Right lung (tissue), 5 donors: Measurements from ENCODE around the gene ATP13A1. TPM values are rescaled to one million over a fixed set of nuclear protein-coding genes. Genes with fewer than 3 reads are reported as not detected.

ENCODE experiments used
- DNase-seq, 2 donors: peaks; one replicate each; pipeline ENCODE4 v3.0.0-alpha.2; 2013
- polyA plus RNA-seq, 5 donors: library from polyadenylated mRNA; unstranded; fragments of 120-200 nt; gene quantifications; one replicate each; pipeline versions ENCODE4 v1.2.1 to v1.2.3, GENCODE V29; 2013; ENCODE audit warnings: inconsistent platforms in 1 of 5, low replicate concordance in 1 of 5; ENCODE audit not compliant: insufficient read length in 5 of 5, insufficient read depth in 1 of 5

ATP13A1 gene
- polyA plus RNA-seq, 5 donors = 35.2 to 54.0 (median 46.6) TPM

DNA sequence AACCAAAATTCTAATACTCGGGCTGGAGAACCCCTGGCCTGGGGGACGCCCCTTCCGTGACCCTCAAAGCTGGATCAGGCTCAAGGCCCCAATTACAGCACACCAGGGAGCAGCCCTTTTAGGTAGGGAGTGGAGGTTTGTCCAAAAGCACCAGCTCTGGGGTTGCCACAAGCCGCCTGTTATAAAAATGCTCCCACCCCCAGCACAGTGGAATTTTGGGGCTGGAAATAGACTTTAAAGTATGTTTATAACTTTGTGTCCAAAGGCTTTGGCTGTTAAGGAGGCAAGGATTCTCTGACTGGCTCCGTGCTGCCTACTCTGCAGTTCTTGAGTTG lies 19.5 kb downstream of the ATP13A1 start:
- DNase-seq = no peak

DNA sequence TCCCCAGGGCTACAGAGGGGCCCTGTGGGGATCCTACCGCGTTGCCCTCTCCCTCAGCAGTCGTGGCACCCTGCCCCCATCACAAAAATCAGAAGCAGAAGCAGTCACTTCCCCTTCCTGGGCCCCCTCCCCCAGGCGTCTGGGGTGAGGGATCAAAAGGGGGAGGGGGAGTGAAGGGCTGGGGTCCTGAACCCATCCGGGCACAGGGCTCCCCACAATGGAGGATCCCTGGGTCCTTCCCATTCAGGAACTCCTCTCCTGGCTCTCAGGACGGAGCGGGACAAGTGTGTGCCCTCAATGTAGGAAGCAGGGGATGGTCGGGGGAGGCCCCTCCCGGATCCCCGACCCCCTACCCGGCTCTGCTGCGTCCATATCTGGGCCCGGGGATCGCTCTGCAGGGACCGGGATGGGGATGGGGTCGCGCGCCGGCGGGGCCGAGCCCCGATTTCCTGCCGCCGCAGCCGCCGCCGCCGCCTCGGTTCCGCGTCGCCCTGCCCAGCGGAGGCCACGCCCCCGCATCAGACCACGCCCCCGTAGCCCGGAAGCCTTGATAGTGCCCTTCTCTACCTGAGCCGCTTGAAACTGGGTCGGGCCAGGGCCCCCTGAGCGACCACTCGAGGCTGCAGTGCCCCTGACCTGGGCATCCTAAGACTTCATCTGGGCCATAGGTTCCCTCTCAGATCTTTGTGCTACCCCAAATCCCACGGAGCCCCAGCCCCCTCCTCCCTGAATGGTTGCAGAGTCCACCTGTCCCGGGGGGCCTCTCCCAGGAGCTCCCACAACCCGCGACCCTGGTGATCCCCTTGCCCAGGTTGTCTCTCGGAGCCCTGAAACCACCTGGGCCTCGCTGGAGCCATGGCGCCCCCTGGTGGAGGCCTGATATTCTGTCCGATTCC lies 20.1 kb downstream of the ATP13A1 start, which contains the start of gene GMIP:
Gene GMIP, minus strand, starts transcription at position 500 of the 896 bp plus-strand sequence. Its CDS starts 128 bp downstream, at position 372.
- DNase-seq = peak; percentile 57 to 62

DNA sequence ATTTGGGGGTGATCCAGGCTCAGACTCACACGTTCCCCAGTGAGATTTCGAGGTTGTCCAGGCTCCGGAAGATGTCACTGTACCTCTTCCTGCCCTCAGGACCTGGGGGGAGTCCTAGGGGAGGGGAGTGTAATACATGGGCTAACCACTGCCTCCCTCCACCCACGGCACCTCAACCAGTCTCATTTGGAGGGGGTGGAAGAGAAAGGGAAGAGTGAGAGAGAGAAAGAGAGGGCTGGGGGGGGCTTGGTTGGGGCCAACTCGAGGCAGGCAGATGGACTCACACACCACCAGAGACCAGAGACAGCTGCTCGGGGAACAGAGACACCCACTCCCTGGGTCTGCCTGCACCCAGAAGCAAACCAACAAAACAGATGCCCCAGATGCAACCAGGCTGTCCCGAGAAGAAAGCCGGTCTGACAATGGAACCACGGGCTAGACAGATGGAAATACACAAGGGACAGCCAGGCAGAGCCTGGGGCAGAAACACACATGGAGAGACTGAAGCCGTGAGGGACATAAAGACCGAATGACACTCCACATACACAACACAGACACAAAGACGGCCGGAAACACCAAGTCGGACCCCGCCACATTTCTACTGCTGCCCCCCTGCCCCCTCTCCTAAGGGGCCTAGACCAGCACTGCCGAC lies 20.8 kb downstream of the ATP13A1 start:
- no peak for DNase-seq

DNA sequence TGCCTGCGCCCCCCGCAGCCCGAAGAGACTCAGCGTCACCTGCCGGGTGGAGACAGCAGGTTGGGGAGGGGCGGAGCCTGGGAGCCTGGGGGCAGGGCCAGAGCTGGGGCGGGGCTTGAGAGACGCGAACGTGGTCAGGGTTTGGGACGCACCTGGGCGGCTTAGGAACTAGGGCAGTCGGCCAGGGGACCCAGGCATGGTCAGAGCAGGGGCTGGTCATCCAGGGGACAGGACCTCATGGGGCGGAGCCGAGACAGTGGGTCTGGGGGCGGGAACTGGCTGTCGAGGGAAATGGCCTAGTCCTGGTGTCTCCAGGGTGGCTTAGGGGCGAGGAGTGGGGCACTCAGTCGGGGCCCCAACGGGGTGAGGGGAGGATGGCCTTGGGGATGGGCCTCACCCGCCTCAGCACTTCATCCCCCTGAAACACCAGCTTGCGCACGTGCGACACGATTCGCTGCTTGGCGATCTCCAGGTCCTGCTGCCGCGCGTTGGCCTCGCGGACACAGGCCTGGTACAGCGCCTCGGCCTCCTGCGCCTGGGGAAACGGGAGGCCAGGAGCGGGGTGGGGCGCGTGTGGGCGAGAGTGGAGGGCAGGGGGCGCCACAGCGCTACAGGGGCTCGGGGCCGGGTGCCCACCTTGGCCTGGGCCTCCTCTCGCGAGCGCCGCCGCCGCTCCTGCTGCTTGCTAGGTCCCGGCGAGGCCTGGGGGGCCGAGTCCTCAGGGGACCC lies 25.8 kb downstream of the ATP13A1 start:
- DNase-seq = no peak

DNA sequence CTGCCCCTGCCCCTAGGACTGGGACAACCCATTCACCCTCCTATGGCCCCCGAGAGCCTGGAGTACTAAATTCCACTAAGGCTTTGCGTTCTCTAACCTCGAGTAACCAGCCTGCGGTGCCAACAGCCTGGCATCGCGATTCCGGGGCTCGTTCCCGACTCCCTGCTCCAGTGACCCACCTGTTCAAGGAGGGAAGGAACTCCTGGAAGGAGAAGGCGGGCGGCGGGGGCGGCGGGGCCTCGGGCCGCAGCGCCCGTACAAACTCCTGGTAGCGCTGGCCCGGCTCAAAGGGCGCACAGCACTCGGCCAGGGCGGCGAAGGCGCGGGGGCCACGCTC lies 26.3 kb downstream of the ATP13A1 start:
- no peak for DNase-seq

- DNase-seq = no peak
These were observed 26.8 kb downstream of the ATP13A1 start for GRCh38 chr19:19636573-19637185.

DNA sequence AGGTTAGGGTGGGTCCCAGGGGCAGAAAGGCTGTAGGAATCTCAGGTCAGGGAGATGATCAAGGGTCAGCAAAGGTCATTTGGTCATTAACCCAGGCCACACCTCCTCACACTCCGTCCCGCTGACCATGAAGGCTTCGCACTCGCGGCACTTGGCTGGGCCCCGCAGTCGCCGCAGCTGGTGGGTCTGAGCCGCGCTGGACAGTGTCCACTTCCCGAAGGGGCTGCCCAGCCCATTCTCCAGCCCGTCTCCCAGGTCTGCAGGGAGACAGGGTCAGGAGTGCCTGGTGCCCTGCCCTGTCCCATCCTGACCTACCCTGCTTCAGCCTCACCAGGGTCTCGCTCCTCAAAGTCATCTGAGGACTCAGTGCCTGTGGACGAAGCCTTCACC lies 28.2 kb downstream of the ATP13A1 start:
- no peak for DNase-seq

DNA sequence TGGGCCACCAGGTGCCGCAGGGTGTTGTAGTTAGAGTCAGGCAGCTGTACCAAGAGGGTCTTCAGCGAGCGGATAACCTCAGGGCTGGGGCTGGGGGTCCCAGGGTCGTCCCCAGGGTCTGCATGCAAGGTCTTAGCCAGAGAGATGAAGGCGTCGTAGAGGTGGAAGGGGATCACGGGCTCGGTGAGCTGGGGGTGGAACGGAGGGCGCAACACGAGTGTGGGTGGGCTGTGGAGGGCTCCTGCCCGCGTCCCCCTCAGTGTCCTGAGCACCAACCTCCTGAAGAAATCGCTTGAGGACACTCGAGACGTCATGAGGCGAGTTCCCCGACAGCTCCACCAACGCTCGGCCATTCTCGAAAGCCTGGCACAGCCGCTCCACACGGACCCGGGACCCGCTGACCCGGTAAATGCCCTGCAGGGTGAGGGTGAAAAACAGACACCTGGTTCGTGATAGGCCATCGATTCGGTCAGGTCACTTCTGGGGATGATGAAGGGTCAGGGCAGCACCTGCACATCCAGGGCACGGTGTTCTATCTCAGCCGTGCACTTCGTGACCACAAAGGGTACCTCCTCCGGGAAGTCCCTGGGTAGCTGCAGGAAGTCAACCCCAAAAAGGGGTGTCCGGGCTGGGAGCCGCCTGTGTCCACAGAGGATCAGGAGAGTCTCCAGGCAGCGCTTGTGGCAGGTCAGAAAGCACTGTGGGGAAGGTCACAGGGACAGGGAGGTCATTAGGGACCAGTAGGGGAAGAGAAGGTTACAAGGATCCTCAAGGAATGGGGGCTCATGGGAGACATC lies 28.8 kb downstream of the ATP13A1 start:
- DNase-seq = no peak

DNA sequence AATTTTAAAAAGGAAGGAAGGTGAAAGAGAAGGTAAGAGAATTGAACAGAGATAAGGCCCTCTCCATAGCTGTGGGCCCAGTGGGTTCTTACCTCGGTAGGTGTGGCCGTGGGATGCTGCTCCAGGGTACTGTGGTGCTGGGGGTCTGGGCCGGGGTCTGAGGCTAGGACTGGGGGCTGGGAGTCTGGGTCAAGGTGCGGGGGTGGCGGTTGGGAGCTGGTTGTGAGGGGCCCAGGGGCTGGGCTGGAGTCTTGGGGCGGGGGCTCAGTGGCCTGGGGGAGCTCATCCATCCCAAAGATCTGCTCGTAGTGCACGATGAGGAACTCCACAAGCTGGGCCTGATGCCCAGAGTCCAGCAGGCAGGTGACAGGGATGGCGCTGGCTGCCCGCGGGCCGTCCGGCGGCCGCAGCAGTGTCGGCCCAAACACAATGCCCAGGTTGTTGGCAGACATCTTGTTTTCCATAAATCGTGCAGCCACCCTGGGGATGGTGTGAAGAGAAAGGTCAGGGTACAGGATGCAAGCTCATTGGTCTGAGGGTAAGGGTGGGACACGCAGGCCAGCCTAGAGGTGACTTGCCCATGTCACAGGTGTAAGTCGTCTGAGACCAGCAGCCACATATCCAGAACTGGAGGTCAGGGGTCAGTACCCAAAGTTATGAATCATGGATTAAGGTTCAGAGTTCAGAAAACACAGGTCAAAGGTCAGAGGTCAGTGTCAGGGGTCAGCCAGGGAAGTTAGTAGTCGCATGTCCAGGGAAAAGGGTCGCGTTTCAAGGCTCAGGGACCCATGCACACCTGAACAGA lies 29.6 kb downstream of the ATP13A1 start:
- DNase-seq = no peak

DNA sequence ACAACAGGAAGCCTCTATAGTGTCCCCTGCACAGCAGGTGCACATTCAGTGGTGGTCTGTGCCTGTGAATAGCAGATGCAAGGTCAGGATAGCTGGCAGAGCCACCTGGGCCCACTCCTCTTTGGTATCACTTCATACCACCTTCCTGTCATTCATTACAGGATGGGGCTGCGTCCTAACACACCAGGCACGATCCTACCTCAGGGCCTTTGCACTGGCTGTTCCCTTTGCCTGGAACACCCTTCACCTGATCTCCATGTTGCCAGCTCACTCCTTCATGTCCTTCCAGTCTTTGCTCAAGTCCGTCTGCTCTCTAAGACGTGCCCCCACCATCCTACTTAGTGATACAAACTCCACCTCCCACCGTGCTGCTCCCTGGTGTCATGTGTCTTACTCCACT lies 30.8 kb downstream of the ATP13A1 start:
- DNase-seq = no peak

- no peak for DNase-seq
These were observed 32.1 kb downstream of the ATP13A1 start for GRCh38 chr19:19631346-19631745.

DNA sequence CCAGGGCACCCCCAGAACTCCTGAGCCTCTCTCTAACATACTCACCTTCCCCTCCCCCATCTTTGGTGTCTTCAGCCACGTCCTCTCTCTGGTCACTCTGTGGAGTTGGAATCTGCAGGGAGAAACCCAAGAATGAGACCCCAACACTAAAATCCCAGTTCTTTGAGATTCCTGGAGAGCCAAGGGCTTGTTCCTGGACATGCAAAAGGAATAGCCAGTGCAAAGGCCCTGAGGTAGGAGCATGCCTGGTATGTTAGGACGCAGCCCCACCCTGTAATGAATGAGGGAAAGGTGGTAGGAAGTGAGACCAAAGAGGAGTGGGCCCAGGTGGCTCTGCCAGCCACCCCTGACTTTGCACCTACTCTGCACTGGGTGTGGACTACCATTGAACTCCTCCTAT lies 33.0 kb downstream of the ATP13A1 start:
- DNase-seq = no peak

DNA sequence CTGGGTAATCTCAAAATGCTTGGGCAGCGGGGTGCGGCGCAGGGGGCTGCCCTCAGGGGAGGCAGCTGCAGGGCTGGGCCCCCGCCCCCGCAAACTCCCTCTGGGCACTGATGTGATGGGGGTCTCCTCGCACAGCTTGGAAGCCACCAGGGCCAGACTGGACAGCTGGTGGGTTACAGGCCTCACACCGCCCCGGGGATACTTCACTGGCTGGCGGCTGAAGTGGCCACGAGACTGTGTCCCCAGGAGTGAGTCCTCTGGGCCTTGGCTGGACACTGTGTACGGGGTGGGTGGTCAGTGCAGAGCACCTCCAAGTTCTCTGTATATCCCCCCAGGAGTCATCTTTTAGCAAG lies 33.4 kb downstream of the ATP13A1 start:
- no peak for DNase-seq

GRCh38 chr19:19628501-19629134 lies 34.9 kb downstream of the ATP13A1 start:
- peak; percentile 48 to 73 for DNase-seq

GRCh38 chr19:19627621-19628500 lies 35.6 kb downstream of the ATP13A1 start, which contains the start of gene LPAR2:
Gene LPAR2 (minus strand): TSS chr19:19628220. CDS start chr19:19627275, 945 bp downstream.
- DNase-seq = peak; percentile 46 to 57

- DNase-seq = no peak
These were observed 36.7 kb downstream of the ATP13A1 start for GRCh38 chr19:19626516-19627472.

DNA sequence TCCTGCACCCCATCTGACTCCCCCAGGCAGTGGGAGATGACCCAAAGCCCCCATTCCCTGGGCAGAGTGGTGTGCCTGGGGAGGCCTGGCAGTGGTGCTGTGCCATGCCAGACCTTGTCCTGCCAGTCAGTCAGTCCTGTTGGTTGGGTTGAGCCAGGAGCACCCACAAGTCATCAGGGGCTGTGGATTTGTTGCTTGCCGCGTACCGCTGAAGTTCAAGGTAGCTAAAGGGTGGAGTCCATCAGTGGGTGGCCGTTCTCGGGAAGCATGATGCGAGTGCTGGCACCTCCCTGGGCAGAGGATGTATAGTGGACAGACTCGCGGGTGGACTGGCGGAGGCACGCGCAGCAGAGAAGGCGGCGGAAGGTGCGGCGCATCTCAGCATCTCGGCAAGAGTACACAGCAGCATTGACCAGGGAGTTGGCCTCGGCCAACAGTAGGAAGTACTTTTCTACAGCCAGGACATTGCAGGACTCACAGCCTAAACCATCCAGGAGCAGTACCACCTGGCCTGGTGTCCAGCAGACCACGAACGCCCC lies 39.4 kb downstream of the ATP13A1 start:
- no peak for DNase-seq
